Stimulated activated CD4-positive, alpha-beta T cell treated with anti-CD3 and anti-CD28 coated beads, Interleukin-4, amount 100 ng/mL, for 4 hours (primary cell): ENCODE data around the gene GNAQ.

Experiments used
- DNase-seq, 2 experiments: peaks; one replicate each; pipeline ENCODE4 v3.0.0-alpha.2; 2020

The GNAQ gene

GRCh38 chr9:77807846-77808750 is 223.5 kb downstream of the GNAQ start:
- DNase-seq = no peak

DNA sequence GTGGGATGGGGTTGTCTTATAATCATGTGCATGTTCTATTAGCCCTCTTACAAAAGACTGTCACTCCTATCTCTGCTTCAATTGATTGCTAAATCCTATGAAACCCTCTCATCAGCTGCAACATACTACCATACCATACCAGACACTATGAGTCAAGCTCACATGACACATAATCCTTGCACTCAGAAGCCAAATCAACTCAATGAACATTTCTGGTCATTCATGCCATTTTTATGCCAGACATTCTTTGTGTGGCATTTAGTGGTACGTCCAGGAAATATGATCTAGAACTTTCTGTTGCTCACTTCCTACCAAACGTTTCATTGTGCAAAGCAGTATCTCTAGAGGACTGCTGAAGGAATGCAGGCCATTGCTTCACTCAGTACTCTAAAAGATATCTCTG is 224.3 kb downstream of the GNAQ start:
- DNase-seq = no peak

DNA sequence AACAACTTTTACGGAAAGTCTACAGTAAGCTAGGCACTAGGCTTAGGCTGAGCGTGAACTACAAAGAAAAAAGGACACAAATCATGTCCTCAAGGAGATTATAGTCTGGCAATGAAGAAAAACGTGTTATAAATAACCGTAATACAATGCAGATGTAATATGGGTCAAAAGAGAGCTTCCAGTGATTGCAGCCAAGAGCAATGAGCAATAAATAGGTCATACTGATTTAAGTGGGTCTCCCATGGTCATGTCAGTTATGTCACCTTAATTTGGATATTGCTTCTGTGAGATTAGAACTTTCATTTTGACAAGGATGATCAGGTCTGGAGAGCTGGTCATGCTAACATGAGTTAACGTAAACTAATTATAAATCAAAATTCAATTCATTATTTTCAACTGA is 224.9 kb downstream of the GNAQ start:
- no peak for DNase-seq

DNA sequence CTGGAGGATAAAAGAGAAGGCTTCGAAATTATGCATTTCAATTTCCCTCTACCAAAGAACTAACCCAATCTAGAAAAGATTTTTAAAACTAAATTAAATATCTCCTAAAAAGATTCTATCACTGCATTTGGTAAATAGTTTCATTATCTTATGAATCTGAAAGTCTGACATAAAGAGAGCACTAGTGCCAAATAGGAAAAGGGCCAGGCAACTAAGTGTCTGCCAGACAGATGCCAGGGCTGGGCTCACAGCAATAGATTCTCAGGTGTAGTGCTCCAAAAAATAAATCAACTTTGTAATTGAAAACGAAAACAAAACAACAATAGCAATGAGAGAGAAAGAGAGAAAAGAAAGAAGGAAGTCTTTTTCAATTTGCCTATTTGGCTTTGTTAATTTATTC is 225.8 kb downstream of the GNAQ start:
- DNase-seq = no peak

GRCh38 chr9:77803423-77803822 is 228.2 kb downstream of the GNAQ start:
- DNase-seq = no peak

DNA sequence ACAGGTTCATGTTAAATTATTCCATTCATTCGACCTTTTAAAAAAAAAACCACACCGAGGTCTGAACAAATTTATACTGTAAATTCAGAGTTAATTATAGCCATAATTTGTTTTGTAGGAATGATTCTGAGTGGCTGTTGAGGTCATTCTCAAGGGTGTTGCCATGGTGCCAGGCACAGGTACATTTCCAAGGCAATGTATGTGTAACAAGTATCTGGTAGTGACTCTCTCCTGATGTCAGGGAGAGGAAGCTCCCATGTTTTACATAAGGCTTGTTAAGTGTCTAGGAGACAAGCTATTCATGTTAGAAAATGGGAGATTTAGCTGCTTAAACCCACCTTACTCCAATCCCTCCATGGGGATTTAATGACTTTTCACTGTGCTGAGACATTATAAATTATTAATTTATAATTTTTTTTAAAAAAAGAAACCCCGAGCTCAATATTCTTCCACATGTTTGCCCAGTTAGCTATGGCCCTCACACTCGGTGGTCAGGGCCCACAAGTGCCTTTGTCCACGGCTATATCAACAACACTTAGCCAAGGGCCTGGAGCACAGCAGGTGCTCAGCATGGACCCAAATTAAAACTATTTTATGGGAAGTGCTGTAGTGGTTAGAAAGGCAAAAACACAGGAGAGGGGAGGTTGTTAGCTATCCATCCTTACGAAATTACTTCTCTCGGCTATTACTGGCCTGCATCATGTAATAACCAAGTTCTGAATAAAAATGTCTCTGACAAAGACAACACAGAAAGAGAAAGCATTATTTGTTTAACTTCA is 228.9 kb downstream of the GNAQ start:
- DNase-seq = no peak

DNA sequence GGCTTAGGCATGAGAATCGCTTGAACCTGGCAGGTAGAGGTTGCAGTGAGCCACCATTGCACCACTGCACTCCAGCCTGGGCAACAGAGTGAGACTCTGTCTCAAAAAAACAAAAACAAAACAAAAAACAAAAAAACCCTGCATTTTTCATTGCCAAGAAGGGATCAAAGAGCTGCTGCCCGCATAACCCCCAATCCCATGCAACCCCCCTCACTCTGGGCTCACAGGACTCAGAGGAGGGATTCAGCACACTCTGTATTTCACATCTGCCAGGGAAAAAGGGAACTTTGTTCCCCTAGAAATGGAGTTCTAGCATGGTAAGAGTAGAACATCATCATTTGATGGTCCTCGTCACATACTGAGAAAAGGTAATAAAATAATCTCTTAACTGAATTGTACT is 229.5 kb downstream of the GNAQ start:
- DNase-seq = no peak

DNA sequence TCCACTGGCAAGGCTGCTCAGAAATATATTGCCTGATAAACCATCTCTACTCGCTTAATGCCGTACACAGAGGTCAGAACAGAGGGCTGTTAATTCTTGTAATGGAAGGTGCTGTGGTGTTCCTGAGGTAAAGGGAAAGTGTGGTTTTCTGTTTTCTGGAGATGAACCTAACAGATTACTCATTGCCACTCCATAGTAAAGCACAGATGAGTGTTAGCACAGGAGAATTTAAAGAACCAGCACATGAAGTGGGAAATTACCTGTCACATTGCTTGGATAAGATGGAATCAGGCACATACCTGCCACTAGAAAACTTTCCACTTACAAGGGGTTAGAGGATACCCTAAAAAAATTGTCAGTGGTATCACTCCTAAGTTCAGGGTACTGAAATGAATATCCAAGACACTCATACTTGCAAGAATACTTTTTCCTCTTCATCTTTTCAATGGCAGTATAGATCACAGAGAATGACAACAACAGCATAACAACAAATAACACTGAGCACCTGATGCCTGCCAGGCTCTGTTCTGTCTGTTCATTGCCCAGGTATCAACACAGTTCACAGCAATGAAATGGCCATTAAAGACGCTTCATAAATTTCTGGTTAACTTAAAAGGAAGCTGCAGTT is 230.6 kb downstream of the GNAQ start:
- no peak for DNase-seq

DNA sequence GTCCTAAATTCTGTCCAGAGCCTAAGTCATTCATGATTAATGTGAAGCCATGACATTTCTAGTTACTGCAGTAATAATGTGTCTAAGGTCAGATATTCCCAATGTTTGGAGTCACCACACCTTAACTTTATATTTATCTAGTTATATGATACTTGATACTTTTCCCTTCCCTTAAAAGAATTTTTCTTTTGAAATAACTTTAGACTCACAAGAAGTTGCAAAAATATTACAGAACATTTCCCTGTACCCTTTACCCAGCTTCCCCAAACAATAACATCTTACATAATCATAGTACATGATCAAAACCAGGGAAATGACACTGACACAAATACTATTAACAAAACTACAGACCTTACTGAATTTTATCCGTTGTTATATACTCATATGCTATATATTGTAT is 233.5 kb downstream of the GNAQ start:
- no peak for DNase-seq

DNA sequence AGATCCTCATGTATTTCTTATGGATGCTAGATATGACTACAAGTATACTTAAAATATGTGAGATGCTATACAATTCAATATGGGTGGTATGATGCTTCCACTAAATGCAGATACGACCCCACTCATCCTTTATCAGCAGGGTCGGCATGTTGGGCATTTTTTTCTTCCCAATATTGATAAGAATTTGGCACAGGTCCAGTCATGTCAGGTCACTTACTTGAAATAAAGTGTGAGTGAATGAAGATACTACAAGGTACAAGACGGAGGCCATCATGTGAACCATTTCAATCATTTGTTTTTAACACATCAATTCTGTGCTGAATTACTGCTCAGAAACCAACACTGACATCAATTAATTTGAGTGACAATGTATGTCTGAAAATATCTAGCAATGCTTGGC is 236.6 kb downstream of the GNAQ start:
- DNase-seq = no peak

GRCh38 chr9:77793849-77794248 is 237.8 kb downstream of the GNAQ start:
- no peak for DNase-seq

GRCh38 chr9:77789891-77790290 is 241.7 kb downstream of the GNAQ start:
- no peak for DNase-seq

GRCh38 chr9:77785341-77785740 is 246.3 kb downstream of the GNAQ start:
- no peak for DNase-seq

GRCh38 chr9:77783518-77783917 is 248.1 kb downstream of the GNAQ start:
- DNase-seq = no peak

DNA sequence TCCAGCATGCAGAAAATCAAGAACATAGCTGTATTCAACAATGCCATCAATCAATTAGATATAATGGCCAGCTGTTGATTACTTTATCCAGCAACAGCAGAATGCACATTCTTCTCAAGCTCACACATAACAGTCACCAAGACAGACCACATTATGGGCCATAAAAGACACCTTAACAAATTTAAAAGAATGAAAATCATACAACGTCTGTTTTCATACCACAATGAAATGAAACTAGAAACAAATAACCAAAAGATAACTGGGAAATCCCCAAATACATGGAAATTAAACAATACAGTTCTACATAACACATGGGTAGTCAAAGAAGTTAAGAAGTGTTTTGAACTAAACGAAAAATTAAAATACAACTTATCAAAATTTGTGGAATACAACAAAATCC is 252.6 kb downstream of the GNAQ start:
- DNase-seq = no peak

GRCh38 chr9:77773381-77773780 is 258.2 kb downstream of the GNAQ start:
- DNase-seq = no peak

- no peak for DNase-seq
Observed at GRCh38 chr9:77772646-77773045, 259.0 kb downstream of the GNAQ start.

- DNase-seq = no peak
Observed at GRCh38 chr9:77771171-77771570, 260.4 kb downstream of the GNAQ start.

DNA sequence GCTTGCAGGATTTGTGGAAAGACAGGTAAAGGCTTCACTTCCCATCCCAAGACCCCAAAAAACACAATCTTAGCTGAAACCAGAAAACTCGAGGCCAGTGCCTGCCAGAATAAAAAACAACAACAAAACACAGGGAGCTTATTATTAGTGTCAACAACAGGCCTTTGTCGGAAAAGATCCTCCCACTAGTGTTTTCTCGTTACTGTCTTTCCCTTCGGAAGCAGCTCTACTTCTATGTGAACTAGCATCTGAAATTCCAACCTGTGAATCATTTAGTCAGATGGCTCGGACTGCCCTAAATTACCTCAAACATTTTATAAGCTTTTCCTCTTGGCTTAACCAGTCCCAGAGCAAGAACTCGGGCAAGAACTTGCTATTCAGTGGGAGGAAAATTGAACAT is 261.3 kb downstream of the GNAQ start:
- no peak for DNase-seq

DNA sequence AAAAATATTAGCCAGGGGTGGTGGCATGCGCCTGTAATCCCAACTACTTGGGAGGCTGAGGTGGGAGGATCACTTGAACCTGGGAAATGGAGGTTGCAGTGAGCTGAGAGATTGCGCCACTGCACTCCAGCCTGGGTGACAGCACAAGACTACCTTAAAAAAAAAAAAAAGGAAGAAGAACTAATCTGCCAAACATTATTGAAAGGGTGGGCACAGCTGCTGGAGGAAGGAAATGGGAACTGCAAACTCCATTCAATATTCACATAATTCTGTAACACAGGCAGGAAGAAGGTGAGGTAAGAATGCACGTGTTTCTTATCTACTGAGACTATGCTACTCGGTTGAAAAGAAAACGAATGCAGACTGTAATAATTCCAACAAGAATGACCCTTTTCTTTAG is 262.4 kb downstream of the GNAQ start:
- no peak for DNase-seq

GRCh38 chr9:77766587-77766986 is 265.0 kb downstream of the GNAQ start:
- DNase-seq = no peak

GRCh38 chr9:77765781-77766259 is 265.8 kb downstream of the GNAQ start:
- DNase-seq = no peak
